ENCODE results near the gene ST8SIA1.

ST8SIA1 gene

DNA sequence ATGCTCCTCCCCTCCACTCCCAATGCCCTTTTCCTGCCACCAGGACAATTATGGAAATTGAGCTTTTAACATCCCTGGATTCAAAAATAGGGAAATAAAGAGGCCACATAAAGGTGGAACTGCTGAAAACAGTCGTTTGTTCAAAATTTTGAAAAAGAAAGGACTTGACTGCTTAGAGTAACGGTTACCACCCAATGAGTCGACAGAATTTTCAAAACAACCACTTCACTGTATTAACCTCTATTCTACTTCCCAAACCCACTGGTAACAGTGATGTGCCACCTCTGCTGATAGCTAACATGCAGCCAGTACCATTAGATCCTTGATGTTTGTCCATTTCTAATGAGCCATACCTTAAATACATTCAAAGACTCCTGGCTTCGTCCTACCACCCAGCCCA, 4.9 kb downstream of the ST8SIA1 start:
- DNase-seq = no peak

DNA sequence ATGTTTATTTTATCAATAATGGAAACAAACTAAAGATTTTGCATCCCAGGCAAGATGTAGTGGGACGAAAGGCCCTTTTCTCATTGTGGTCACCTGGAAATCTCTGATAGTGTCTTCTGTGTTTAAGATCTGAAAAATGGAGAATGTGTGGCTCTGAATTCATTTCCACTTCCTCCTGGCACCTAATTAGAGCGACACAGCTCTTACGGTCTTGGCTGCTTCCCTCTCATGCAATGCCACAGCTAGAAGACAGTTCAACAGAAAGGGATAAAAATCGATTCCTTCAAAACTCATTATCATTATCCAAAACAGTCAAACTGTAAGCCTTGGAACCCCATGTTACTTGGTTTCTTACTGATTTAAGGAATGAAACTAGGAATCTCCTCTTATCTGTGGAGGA, 9.3 kb downstream of the ST8SIA1 start:
- no peak for DNase-seq

DNA sequence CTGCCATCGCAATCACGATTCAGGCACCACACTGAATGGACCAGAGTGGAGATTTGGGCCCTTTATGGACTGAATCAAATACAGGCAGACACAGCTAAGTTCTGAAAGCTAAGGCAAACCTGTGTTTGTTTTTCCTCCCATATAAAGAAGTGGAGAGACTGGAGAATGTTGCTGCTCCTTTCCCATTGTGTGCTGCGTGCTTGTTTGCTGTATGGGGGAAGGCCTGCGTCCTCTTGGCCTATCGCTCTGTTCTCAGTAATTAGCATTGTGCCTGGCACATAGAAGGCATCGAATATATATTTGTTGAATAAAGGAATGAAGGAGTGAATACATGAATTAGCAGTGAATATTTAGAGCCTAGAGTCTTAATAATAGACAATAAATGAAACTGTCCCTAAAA, 12.4 kb downstream of the ST8SIA1 start:
- DNase-seq = no peak

DNA sequence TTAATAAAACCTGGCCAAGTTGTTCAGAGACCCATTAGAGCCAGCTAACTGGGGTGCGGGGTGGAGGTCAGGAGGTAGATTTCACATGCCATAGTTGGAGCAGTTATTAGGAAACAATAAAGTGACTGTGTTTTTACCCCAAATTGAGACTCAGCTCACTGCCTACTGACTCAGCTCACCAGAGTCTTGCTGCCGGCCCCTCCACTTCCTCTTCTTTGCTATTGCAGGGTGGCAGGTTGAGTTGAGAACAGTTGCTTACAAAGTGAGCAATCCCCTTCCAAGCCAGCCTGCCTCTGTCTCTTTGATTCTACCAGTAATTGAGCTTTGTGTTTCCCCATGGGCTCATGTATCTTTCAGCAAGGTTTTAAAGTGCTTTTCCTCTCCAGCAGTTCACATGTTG, 12.9 kb downstream of the ST8SIA1 start:
- peak; percentile 92 for DNase-seq

DNA sequence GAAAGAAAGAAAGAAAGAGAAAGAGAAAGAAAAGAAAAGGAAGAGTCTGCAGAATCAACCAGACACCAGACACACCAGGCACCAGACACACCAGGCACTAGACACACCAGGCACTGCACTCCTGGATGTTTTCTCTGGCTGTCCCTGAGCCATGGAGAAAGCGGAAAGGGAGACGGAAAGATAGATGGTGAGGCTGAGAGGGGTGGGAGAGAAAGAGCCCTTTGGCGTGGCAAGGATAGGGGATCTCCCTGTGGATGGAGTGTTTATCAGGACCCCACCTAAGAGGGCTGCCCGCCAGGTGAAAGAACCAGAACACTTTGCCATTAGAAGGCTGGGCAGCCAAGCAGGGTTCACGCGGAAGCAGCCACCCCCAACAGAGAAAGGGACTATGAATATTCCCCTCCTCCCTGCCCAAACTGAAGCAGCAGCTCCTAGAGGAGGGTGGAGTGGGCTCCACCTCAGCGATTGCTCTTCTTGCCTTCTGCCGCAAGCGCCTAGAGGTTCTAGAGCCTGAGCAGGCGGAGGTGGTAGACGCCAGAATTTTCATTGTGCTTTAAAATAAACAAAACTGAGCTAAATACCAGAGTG, 13.4 kb downstream of the ST8SIA1 start:
- no peak for DNase-seq

DNA sequence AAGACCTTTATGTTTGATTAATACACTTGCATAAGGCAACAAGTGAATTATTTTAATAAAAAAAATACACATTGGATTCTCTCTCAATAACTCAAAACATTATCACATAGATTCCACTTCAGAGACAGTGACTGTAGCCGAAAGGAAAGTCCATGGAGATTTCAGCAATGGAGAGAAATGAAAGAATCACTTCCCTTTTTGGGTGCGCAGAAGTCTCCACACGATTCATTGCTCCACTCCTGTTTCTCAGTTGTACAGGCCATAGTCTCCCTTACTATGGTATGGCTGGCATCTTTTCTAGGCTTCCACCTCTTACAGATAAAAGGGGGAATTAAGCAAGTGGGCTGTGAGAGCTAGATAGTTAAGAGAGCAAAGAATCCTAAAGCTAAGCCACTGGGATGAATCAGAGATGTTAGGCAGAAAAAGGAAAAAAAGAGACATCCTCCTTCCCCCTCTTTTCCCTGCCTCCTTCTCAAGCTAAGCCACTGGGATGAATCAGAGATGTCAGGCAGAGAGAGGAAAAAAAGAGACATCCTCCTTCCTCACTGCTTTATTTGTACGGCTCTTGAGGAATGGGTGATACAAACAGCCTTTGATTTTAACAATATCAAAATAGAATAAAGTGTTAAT, 16.3 kb downstream of the ST8SIA1 start:
- no peak for DNase-seq

DNA sequence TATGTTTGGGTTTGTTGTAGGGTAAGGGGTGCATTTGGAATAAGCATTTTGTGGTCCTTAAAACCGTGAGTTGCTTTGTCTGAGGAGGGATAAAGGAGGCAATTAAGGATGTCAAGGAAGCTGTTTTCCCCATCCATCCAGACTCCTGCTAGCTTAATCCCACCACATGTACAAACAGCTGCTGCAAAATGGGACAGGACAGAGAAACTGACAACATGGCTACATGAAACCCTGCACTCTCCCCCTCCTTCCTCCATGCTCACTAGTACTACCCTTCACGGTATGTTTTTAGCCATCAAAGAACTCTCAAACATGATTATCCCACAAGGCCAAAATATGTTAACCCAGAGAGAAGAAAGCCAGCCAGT, 20.6 kb downstream of the ST8SIA1 start:
- DNase-seq = no peak

DNA sequence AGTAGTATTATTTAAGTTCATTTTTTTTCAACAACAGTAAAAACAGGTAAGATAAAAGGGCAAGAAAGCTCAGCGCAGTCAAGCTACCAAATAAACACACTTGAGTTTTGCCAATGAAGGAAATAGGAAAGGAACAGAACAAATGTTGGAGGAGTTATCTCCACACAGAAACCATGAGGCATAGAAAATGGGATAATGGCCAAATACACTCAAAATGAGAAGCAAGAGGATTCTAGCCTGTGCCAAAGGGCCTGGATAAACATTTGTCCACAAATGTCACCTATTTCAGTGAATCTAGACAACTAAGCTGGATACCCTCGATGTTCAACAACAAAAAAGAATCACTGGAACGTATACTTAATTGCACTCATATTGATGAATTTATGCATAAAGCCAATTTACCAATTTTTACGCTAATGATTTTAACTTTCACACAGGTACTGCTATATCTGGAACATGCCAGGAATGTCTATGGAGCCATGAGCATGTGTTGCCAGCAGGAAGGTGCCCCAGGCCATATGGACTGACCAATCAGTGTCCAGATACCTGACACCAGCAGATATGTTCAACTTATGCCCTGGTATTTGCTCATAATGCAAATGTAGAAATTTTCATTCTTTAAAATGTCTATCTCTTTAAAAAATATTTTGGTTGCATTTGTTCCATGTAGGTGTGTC, 21.1 kb downstream of the ST8SIA1 start:
- no peak for DNase-seq

DNA sequence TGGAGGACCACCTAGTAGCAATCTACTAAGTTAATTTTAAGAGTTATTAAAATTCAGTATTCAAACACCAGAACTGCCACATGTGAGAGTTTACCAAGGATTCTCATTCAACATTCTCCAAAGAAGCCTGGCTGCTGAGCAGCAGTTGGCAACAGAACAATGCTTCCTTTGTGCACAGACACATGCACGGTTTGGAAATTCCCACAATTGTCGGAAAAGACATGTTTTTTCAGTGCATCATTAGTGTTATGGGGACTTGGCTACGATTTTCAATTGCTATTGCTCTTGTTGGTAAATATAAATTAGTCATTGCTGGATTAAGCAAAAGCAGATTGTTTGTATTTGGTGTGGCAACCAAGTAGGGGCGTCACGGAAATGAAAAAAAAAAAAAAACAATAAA, 22.2 kb downstream of the ST8SIA1 start:
- DNase-seq = no peak

DNA sequence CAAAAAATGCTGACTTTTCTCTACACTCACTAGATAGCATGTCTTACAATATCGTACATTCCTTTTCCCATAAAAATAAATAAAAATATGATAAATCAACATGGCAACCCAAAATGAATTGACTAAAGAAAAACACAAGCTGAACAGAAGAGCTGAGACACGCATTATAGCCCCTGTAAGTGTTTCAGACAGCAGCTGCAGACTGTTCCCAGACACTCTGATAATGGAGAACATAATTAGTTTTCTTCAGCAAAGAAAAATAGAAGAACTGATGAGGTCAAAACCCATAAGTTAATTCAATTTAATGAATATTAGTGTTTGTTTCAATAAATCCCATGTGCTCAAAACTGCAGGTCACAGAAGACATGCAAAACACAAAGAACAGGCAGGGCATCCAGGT, 23.8 kb downstream of the ST8SIA1 start:
- DNase-seq = no peak

DNA sequence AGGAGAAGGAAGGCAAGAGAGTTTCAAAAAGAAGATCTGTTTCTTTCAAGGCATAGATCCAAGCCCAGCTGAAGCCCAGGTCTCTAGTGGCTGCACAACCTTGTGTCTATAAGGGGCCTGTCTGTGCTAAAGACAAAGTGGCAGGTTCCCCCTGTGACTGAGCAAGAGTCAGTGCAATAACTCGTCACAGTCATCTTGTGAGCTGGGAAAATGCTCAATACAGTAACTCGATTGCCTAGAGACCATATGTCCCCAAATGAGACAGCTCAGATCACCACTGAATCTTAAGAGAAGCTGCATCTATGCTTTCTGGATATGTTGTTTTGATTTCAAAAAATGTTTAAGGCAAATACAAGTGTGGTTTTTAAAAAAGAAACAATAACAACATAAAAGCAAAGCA, 24.2 kb downstream of the ST8SIA1 start:
- DNase-seq = no peak

DNA sequence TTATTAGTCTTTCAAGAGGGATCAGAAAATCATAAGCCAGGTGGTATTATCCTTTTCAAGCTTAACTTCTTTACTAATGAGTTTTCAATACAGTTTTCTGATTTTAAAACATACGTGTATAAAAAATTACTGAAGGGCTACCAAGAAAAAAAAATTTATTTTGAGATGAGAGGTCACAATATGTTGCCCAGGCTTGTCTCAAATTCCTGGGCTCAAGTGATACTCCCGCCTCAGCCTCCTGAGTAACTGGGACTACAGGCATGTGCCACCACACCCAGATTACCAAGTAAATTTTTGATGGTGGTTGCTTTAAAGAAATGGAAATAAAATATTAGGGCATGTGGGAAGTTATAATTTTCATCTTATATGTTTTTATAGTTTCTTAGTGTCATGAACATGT, 26.7 kb downstream of the ST8SIA1 start:
- DNase-seq = no peak

DNA sequence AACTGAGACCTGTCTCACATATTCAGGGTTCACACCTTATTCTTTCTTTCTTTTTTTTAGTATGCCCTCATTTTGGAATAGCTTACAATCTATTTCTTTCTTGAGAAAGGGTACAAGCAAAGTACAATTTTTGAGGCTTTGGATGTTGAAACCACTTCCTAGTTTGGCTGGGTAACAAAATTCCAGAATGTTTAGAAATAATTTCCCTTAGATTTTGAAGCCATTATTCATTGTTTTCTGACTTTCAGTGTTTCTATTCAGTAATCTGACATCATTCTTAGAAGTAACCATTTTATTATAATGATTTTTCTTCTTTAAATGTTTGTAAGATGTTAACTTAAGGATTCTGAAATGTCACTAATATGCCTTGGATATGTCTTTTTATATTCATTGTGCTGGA, 28.2 kb downstream of the ST8SIA1 start:
- DNase-seq = no peak

DNA sequence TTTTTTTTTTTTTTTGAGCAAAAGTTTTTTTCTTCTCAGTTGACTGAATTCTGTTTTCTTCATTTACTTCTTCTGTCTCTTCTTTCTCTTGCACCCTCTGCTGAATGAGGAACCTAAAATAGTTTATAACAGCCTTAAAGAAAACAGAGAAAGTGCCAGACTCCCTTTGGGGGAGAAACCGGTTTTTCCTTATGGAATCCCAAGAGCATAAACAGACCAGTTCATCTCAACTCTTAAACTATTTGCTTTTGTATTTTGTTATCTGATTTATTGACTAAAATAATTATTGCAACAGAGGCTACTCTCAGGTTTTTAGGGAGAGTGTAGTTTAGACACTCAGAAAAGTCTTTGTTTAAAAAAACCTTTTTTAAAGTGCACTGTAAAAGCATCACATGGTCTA, 30.2 kb downstream of the ST8SIA1 start:
- DNase-seq = no peak

DNA sequence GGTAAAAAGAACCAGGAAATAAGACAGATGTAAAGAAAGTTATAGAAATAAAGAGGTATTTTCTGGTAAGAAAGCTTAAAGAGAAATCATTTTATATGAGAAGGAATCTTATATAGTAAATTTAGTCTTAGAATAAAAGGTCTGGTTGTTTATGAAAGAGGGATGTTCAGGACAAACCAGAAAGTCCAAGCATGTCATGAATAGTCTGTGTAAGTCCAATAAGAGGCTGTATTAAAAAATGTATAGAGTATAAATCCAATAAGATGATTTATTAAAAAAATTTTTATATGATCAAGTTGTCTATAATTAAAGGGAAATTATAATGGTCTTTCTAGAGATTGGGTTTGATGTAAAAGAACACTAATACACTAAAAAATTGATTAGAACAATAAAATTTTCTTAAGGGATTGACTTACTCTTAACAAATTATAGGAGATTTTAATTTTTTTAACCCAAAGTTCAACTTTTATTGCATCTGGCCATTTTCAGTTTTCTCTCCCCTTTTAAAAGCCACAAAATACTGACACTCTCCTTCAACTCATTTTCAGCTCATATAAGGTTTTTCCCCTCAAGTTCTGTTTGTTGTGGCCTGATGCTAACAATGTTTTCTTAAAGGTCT, 35.1 kb downstream of the ST8SIA1 start:
- DNase-seq = no peak

DNA sequence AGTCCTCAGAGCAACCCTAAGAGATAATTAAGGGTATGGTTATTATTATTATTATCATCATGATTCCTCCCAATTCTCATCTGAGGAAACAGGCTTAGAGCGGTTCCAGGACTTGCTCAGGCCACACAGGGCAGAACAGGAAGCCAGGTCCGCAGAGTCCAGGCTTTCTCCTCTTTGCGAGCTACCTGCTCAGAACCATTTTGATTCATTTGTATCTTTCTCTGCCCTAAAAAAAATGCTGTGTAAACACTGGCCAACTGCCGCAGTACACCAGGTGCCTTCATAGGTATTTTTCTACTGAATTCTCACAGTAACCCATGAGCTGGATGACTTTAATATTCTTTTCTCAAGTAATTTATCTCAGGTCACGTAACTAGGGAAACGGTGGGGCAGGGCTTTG, 45.3 kb downstream of the ST8SIA1 start:
- DNase-seq = no peak

DNA sequence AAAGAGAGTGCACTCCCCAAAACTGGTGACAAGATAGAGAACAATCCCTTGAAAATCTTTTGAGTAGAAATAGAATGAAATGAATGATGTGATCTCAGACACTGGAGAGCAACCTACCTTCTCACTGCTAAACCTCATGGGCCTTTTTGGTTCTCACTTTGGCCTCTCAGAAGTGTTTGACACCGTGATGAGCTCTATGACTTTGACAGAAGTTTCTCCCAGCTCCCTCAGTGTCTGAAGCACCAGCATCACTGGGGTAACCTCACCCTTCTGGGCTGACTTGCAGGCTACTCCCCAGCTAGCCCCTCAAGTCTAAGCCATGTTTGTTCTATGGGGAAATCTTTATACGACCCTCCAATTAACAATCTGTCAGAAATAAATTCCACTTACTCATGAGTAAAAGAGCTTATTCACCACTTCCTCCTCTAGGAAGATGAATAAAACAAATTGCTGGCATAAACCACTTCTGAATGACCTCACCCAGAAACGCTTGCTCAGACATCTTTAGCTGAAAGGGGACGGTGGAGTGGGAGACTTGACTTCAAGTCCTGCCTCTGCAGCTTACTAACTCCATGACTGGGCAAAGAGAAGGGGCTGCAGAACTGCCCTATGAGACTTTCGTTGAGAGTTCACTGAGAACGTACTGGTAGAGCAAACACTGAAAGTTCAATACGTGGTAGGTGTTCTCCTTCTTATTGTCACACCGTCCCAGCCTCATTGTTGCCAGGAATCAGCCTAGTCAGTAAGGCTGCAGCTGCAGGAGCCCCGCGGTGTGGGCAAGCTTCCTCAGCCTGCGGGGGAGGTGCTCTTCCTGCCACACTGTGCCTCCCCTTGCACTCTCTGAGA, 46.5 kb downstream of the ST8SIA1 start:
- peak in 1 of 2 experiments; percentile 13 for DNase-seq

DNA sequence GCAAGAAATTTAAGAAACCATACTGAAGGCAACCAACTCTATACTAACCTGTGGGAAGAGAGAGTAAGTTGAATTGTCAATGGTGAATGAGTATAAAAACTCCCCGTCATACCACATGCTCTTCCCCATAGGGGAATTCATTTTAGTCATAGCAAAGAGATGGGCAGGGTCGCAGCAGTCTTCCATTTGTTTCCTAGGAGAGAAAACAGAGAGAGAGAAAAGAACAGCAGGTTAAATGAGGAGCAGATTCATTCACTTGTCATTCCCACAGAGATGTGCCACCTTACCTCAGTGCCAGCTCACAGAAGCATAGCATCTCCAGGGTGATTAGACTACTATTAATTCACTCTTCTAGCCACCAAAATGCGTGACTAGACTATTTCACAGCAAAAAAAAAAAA, 47.4 kb downstream of the ST8SIA1 start:
- DNase-seq = no peak

DNA sequence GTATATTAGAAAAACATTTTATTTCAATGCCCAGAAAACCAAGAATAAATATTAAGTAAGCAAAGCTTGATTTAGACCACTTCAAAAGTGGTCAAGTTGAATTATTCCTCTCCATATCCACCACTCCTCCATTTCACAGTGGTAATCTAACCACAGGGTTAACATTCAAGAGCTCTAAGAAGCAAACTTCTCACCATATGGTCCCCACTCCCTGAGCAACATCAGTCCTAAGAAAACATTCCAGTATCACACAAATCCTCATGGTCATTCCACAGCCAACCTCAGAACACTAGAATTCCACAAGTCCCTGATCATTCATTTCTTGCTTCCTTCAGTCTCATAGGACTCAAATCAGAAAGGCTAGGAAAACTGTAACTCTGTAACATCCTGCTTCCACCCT, 47.9 kb downstream of the ST8SIA1 start:
- no peak for DNase-seq

DNA sequence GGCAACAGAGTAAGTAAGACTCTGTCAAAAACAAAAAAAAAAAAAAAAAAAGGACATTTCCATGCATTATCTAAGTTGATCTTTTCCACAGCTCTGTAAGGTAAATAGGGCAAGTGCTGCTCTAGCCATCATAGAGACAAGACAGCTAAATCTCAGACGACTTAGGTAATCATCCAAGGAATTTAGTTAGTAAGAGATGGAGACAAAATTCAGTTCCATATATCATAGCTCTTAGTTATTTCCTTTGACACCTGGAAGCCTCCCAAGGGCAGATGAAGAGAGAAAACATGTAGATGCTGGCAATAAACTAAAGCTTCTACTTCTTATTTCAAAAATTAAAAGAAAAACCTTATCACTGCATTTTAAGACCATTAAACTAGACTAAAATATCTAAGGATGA, 48.7 kb downstream of the ST8SIA1 start:
- DNase-seq = no peak

DNA sequence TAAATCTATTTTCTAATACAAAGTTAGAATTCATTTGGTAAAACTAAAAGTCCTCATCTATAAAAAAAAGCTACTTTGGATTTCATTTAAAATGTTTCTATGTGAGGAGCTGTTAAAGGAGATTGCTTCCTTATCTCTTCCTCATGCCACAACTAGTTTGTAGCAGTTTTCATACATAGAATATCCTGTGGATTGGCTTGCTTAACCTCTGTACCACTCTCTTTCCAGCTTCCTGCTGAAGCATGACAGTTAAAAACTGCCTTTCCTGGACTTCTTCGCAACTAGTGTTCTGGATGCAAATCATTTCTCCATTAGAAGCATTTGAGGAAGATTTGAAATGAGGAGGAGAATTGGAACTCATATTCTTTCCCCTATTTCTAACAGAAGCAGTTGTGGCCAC, 49.6 kb downstream of the ST8SIA1 start:
- no peak for DNase-seq

DNA sequence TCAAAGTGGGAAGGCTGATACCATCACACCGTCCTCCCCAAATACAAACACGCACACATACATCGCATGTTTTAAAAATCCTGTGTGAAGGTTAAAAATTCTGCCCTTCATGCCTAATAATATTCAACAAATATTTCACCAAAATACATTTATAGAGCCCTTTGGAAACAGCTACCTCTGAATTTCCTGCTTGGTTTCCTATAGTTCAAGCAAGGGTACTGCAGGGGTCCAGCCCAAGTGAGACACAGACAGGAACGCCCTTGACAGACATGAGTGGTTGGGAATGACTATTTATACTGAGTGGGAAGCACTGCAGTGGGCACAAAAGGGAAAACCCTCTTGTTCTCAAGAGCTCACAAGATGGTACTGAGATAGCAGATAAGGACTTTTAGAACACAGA, 51.0 kb downstream of the ST8SIA1 start:
- no peak for DNase-seq

DNA sequence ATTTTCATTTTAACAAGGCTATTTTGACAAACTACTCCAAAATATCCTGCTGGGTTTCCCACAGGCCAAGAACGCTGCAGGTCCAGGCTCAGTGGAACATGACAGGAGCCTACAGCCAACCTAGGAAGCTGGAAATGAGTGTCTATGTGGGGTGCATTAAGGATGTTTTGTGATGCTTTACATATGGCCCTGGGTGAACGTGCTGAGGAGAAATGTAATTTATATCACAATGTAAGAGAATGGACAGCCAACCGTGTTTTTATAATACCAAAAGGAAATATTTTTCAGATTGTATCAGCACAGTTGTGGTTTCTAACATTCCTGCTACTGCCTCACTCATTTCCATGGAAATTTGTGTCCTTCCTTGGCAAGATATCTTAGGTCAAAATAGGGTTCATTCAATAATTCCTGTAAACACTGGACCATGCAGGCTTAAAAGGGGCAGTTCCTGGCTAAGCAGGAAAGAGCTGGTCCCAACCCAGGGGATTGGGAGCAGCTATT, 51.5 kb downstream of the ST8SIA1 start:
- no peak for DNase-seq
